ENCODE results near the gene TRIO.

TRIO gene

GRCh38 chr5:14138608-14139540 is 4.3 kb upstream of the TRIO start:
- H3K4me3 ChIP-seq (replicated peaks in 1 of 2; ENCODE audit: low read depth in 2 of 2, low read length in 2 of 2), result no peak overlapping the region
- no peak for TF ChIP-seq CTCF (IDR thresholded peaks at IDR 0.05; ENCODE audit: low read depth, low read length)
- no peak for DNase-seq (ENCODE audit: low read depth in 2 of 2)

GRCh38 chr5:14141764-14142163 is 1.4 kb upstream of the TRIO start:
- TF ChIP-seq CTCF (IDR thresholded peaks at IDR 0.05; ENCODE audit: low read depth, low read length), result no peak
- peak overlapping the region in 1 of 2 donors; percentile 94 for H3K4me3 ChIP-seq (replicated peaks in 1 of 2; ENCODE audit: low read depth in 2 of 2, low read length in 2 of 2)
- DNase-seq (ENCODE audit: low read depth in 2 of 2), result no peak

DNA sequence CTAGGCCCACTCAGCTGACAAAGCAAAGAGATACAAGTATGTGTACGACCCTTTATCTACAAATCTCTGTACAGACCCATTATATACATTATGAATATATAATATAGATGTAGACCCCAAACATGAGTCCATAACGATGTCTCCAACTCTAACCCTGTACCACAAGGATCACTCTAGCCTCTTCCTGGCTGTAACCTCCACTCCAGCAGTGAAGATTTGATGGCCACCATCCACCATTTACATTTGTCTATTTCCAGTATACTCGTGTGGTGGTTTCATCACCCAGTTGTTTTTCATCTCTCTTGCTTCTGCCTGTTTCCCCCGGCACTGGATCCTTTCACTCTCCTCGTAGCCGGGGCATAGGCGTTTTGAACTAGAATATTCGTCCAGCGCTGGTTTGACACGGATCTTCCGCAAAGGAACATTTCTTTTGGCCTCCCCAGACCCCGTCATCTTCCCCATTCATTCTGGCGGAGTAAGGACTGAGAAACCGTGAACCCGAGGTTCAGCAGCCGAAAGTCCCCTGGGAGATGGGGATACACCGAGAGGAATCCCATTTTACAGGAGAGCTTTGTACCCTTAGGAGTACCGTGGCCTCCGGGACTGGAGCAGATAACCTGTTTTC is 828 bp upstream of the TRIO start:
- peak overlapping the region; percentile 73 to 94 for H3K4me3 ChIP-seq (replicated peaks in 1 of 2; ENCODE audit: low read depth in 2 of 2, low read length in 2 of 2)
- DNase-seq (ENCODE audit: low read depth in 2 of 2), result peak; percentile 50 to 56

DNA sequence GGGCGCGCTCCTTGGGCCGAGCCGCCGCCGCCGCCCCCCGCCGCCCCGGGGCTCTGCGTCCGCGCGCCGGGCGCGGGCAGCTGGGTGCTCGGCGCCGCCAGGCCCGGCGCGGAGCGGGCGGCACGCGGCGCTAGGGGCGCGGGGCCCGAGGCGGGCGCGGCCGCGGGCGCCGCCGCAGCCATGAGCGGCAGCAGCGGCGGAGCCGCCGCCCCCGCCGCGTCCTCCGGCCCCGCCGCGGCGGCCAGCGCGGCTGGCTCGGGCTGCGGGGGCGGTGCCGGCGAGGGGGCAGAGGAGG is 351 bp downstream of the TRIO start:
- TF ChIP-seq CTCF (IDR thresholded peaks at IDR 0.05; ENCODE audit: low read depth, low read length), result no peak
- peak overlapping the region; percentile 94 to 97 for H3K4me3 ChIP-seq (replicated peaks in 1 of 2; ENCODE audit: low read depth in 2 of 2, low read length in 2 of 2)
- no peak for DNase-seq (ENCODE audit: low read depth in 2 of 2)

More for the DNA sequence above, 828 bp upstream of the TRIO start:
- no peak for TF ChIP-seq CTCF (IDR thresholded peaks at IDR 0.05; ENCODE audit: low read depth, low read length)

DNA sequence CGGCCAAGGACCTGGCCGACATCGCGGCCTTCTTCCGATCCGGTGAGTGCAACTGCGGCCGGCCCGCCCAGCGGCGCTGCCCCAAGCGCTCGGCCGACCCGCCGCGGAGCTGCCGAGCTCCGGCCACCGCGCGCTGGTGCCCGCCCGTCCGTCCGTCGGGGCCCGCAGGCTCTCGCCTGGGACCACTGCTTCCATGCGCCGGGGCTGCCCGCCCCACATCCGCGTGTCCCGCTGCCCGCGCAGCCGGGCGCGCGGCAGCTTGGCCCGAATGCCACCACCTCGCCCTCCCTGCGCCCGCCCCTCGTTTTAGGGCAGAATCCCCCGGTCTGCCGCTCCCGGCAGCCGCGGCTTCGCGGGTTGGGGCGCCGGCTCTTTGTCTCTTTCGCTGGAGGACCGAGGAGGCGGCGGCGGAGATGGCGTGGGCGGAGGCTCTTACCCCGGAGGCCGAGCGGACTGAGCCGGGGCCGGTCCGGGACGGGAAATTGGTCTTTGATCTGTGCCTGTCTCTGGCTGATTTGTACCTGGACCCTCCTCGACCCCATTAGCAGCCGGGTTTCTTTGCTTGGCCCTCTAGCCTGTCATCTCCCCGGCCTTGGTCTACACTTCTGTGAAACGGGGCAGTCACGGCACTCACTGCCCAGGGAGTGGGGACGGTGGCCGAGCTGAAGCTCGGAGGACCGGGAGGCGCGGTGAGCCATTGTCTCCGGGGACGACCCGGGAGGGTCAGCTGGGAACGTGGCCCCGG is 871 bp downstream of the TRIO start:
- peak in 1 of 2 donors; percentile 57 for DNase-seq (ENCODE audit: low read depth in 2 of 2)
- H3K4me3 ChIP-seq (replicated peaks in 1 of 2; ENCODE audit: low read depth in 2 of 2, low read length in 2 of 2), result peak overlapping the region; percentile 94 to 97
- no peak for TF ChIP-seq CTCF (IDR thresholded peaks at IDR 0.05; ENCODE audit: low read depth, low read length)

GRCh38 chr5:14144586-14145434 is 1.7 kb downstream of the TRIO start:
- H3K4me3 ChIP-seq (replicated peaks in 1 of 2; ENCODE audit: low read depth in 2 of 2, low read length in 2 of 2), result peak overlapping the region; percentile 94 to 97
- DNase-seq (ENCODE audit: low read depth in 2 of 2), result peak; percentile 80 to 88
- TF ChIP-seq CTCF (IDR thresholded peaks at IDR 0.05; ENCODE audit: low read depth, low read length), result no peak

Measured in cardiac fibroblast (primary cell).